Suprapubic skin (tissue), 4 donors: ENCODE data around the gene WNT11. TPM values are rescaled to one million over a fixed set of nuclear protein-coding genes. Genes with fewer than 3 reads are reported as not detected.

ENCODE experiments used
- DNase-seq, 2 donors: peaks; one replicate each; pipeline ENCODE4 v3.0.0-alpha.2; 2019; ENCODE audit warnings: low spot score in 2 of 2
- H3K27ac ChIP-seq: fragments of 200-600 bp; sonication (generic); one replicate; pipeline ENCODE4 v1.5.1; 2019
- H3K27me3 ChIP-seq: fragments of 200-600 bp; sonication (generic); one replicate; pipeline ENCODE4 v1.5.1; 2019
- H3K36me3 ChIP-seq: fragments of 200-600 bp; sonication (generic); one replicate; pipeline ENCODE4 v1.5.1; 2019
- H3K4me1 ChIP-seq: fragments of 200-600 bp; sonication (generic); one replicate; pipeline ENCODE4 v1.5.1; 2019
- H3K4me3 ChIP-seq: fragments of 200-600 bp; sonication (generic); one replicate; pipeline ENCODE4 v1.5.1; 2019; ENCODE audit warnings: mild to moderate bottlenecking
- H3K9me3 ChIP-seq: fragments of 200-600 bp; sonication (generic); one replicate; pipeline ENCODE4 v1.5.1; 2019
- CTCF ChIP-seq, 2 donors: fragments of 200-600 bp in 1 of 2; fragments of 450-650 bp in 1 of 2; sonication (generic) in 1 of 2; IDR thresholded peaks; one replicate each; pipeline ENCODE4 v1.5.1; 2016 to 2019; ENCODE audit warnings: antibody characterized with exemption in 2 of 2, mild to moderate bottlenecking in 1 of 2, moderate library complexity in 1 of 2
- EP300 ChIP-seq: sonication (generic); formaldehyde crosslinking; IDR thresholded peaks from one replicate; pipeline ENCODE4 v1.6.1; 2017; ENCODE audit warnings: antibody characterized with exemption
- POLR2A ChIP-seq, 2 donors: fragments of 450-650 bp; IDR thresholded peaks; one replicate each; pipeline ENCODE4 v1.6.1; 2017; ENCODE audit warnings: antibody characterized with exemption in 2 of 2, mild to moderate bottlenecking in 2 of 2, moderate library complexity in 2 of 2
- POLR2AphosphoS5 ChIP-seq, 3 donors: sonication (generic); formaldehyde crosslinking; IDR thresholded peaks; one replicate each; pipeline ENCODE4 v1.6.1; 2017; ENCODE audit warnings: antibody characterized with exemption in 3 of 3
- WGBS: methylation state at CpG from one replicate; pipeline ENCODE4 v1.1.5; 2018; 5-methylcytosine and 5-hydroxymethylcytosine counted together
- total RNA-seq, 4 donors: library from RNA; depleted of rRNA; stranded (reverse); fragments of >200 nt; gene quantifications; one replicate each; pipeline ENCODE4 v1.1.0, GENCODE V29; 2016

Gene WNT11
- total RNA-seq, 4 donors from 2014 or later: 7.8 to 19.5 (median 11.0) TPM

GRCh38 chr11:76163289-76163880 is 42.9 kb downstream of the WNT11 start:
- H3K27me3 ChIP-seq: no peaks in the 10 kb centered on the region
- no peak overlapping the region for H3K27ac ChIP-seq
- peaks cover 6% of the 10 kb centered on the region for H3K4me1 ChIP-seq
- no peaks in the 10 kb centered on the region for H3K36me3 ChIP-seq
- H3K4me3 ChIP-seq: no peak overlapping the region
- no peak for DNase-seq
- WGBS: 89% methylated on average over 7 of the region's 11 CpGs
- no peaks in the 10 kb centered on the region for H3K9me3 ChIP-seq
- TF ChIP-seq POLR2AphosphoS5 (IDR thresholded peaks at IDR 0.05): no peak
- TF ChIP-seq EP300: no peak
- TF ChIP-seq POLR2A (IDR thresholded peaks at IDR 0.05): no peak
- no peak for TF ChIP-seq CTCF (IDR thresholded peaks at IDR 0.05)

GRCh38 chr11:76162336-76163288 is 43.7 kb downstream of the WNT11 start:
- 95% methylated on average over 13 of the region's 15 CpGs for WGBS
- no peak overlapping the region for H3K27ac ChIP-seq
- H3K27me3 ChIP-seq: no peaks in the 10 kb centered on the region
- no peaks in the 10 kb centered on the region for H3K36me3 ChIP-seq
- no peak for DNase-seq
- H3K4me3 ChIP-seq: no peak overlapping the region
- no peak for TF ChIP-seq POLR2A (IDR thresholded peaks at IDR 0.05)
- no peak for TF ChIP-seq EP300
- no peak for TF ChIP-seq CTCF (IDR thresholded peaks at IDR 0.05)
- no peak for TF ChIP-seq POLR2AphosphoS5 (IDR thresholded peaks at IDR 0.05)
- peaks cover 6% of the 10 kb centered on the region for H3K4me1 ChIP-seq
- H3K9me3 ChIP-seq: no peaks in the 10 kb centered on the region

- no peak for DNase-seq
- Histone ChIP-seq H3K4me1 (peaks cover 6% of the 10 kb centered on the region), H3K9me3 (no peaks in the 10 kb centered on the region), H3K36me3 (no peaks in the 10 kb centered on the region), H3K4me3 (no peak overlapping the region), H3K27me3 (no peaks in the 10 kb centered on the region), H3K27ac (no peak overlapping the region)
- WGBS: 12% methylated on average over 14 of the region's 24 CpGs
- TF ChIP-seq CTCF (IDR thresholded peaks at IDR 0.05) (no peak), POLR2A (IDR thresholded peaks at IDR 0.05) (no peak), POLR2AphosphoS5 (IDR thresholded peaks at IDR 0.05) (no peak), EP300 (no peak)
These were observed 44.9 kb downstream of the WNT11 start for GRCh38 chr11:76161261-76161961.

- 79% methylated on average over 8 of the region's 8 CpGs for WGBS
- peaks cover 6% of the 10 kb centered on the region for H3K4me1 ChIP-seq
- H3K27ac ChIP-seq: no peak overlapping the region
- H3K4me3 ChIP-seq: no peak overlapping the region
- H3K27me3 ChIP-seq: no peaks in the 10 kb centered on the region
- DNase-seq: no peak
- no peak for TF ChIP-seq POLR2A (IDR thresholded peaks at IDR 0.05)
- no peak for TF ChIP-seq CTCF (IDR thresholded peaks at IDR 0.05)
- TF ChIP-seq POLR2AphosphoS5 (IDR thresholded peaks at IDR 0.05): no peak
- no peak for TF ChIP-seq EP300
- no peaks in the 10 kb centered on the region for H3K9me3 ChIP-seq
- no peaks in the 10 kb centered on the region for H3K36me3 ChIP-seq
These were observed 45.4 kb downstream of the WNT11 start for GRCh38 chr11:76160856-76161255.
